OCI-LY3 (cell line): Measurements from ENCODE around the gene SPDYE1.
"Not testable (repeated sequence)": the region's sequence is repeated elsewhere in the genome, so short reads cannot be mapped to it uniquely, and the experiment has no call there.

Source experiments
- H2AFZ ChIP-seq: fragments of 200-600, 300-600 bp; shearing (Covaris generic); 2 replicates; pipeline ENCODE4 v1.6.0; 2014; ENCODE audit warnings: antibody characterized with exemption, low read depth, low read length
- H3K27ac ChIP-seq: fragments of 200-600, 300-600 bp; sonication (generic); 2 replicates; pipeline ENCODE4 v1.5.1; 2014; ENCODE audit warnings: mild to moderate bottlenecking, low read length, moderate library complexity, mixed read lengths
- H3K27me3 ChIP-seq: fragments of 200-600, 300-600 bp; sonication (generic); 2 replicates; pipeline ENCODE4 v1.6.1; 2014; ENCODE audit warnings: low read depth, low read length, mixed read lengths
- H3K36me3 ChIP-seq: fragments of 200-600, 300-600 bp; sonication (generic); replicated peaks from 2 replicates; pipeline ENCODE3; 2014; ENCODE audit warnings: low read depth, low read length, mixed read lengths
- H3K4me1 ChIP-seq: fragments of 300-600, 200-600 bp; sonication (generic); 2 replicates; pipeline ENCODE4 v1.6.1; 2014; ENCODE audit warnings: low read length, mixed read lengths
- H3K4me2 ChIP-seq: fragments of 200-600, 300-600 bp; sonication (generic); 2 replicates; pipeline ENCODE4 v1.6.1; 2014; ENCODE audit warnings: low read length, mixed read lengths
- H3K4me3 ChIP-seq: fragments of 300-600, 200-600 bp; sonication (generic); 2 replicates; pipeline ENCODE4 v1.5.1; 2014; ENCODE audit warnings: antibody characterized with exemption, mild to moderate bottlenecking, low read length, moderate library complexity
- H3K79me2 ChIP-seq: fragments of 300-600, 200-600 bp; shearing (Covaris generic); 2 replicates; pipeline ENCODE4 v1.6.1; 2014; ENCODE audit warnings: mild to moderate bottlenecking, low read length, mixed read lengths
- H3K9ac ChIP-seq: fragments of 300-600, 200-600 bp; shearing (Covaris generic); 2 replicates; pipeline ENCODE4 v1.6.0; 2014; ENCODE audit warnings: mild to moderate bottlenecking, low read length, moderate library complexity
- H3K9me3 ChIP-seq: fragments of 200-600, 300-600 bp; shearing (Covaris generic); 2 replicates; pipeline ENCODE4 v1.6.1; 2014; ENCODE audit warnings: low read length, mixed read lengths; ENCODE audit not compliant: insufficient read depth
- H4K20me1 ChIP-seq: fragments of 200-600, 300-600 bp; sonication (generic); 2 replicates; pipeline ENCODE4 v1.6.1; 2016; ENCODE audit warnings: low read length, mixed read lengths; ENCODE audit not compliant: insufficient read depth

SPDYE1 gene

GRCh38 chr7:44033971-44034844 is 36.5 kb downstream of the SPDYE1 start:
- not testable (repeated sequence) for H3K4me3 ChIP-seq, H3K9me3 ChIP-seq, H3K27ac ChIP-seq, H3K9ac ChIP-seq, H4K20me1 ChIP-seq, H3K4me2 ChIP-seq, H3K36me3 ChIP-seq, H2AFZ ChIP-seq, H3K27me3 ChIP-seq, H3K4me1 ChIP-seq, H3K79me2 ChIP-seq

GRCh38 chr7:44036364-44036763 is 38.7 kb downstream of the SPDYE1 start:
- H3K79me2 ChIP-seq, H3K4me3 ChIP-seq, H3K27ac ChIP-seq, H3K4me1 ChIP-seq, H3K9me3 ChIP-seq, H2AFZ ChIP-seq, H3K9ac ChIP-seq, H3K4me2 ChIP-seq, H3K36me3 ChIP-seq, H3K27me3 ChIP-seq, H4K20me1 ChIP-seq: not testable (repeated sequence)

GRCh38 chr7:44037951-44038350 is 40.3 kb downstream of the SPDYE1 start:
- not testable (repeated sequence) for H3K9ac ChIP-seq, H3K9me3 ChIP-seq, H3K4me2 ChIP-seq, H2AFZ ChIP-seq, H3K79me2 ChIP-seq, H4K20me1 ChIP-seq, H3K4me1 ChIP-seq, H3K36me3 ChIP-seq, H3K27ac ChIP-seq, H3K27me3 ChIP-seq, H3K4me3 ChIP-seq

- H2AFZ ChIP-seq, H3K27me3 ChIP-seq, H3K79me2 ChIP-seq, H3K4me1 ChIP-seq, H3K4me2 ChIP-seq, H3K36me3 ChIP-seq, H3K9me3 ChIP-seq, H3K27ac ChIP-seq, H3K4me3 ChIP-seq, H4K20me1 ChIP-seq, H3K9ac ChIP-seq: not testable (repeated sequence)
Observed at GRCh38 chr7:44038553-44038952, 40.9 kb downstream of the SPDYE1 start.

- 0 out of 2 replicates have a peak overlapping the region, but pooled peaks have one; percentile 17 for H3K4me2 ChIP-seq
- not testable (repeated sequence) for H3K4me1 ChIP-seq, H2AFZ ChIP-seq, H4K20me1 ChIP-seq, H3K27me3 ChIP-seq, H3K4me3 ChIP-seq, H3K79me2 ChIP-seq, H3K36me3 ChIP-seq, H3K27ac ChIP-seq, H3K9ac ChIP-seq, H3K9me3 ChIP-seq
Observed at GRCh38 chr7:44038961-44039558, 41.4 kb downstream of the SPDYE1 start.

GRCh38 chr7:44039800-44040492 is 42.2 kb downstream of the SPDYE1 start:
- Histone ChIP-seq H3K4me2 (peak overlapping the region; percentile 67), H2AFZ (peak overlapping the region; percentile 39; the same call in 1 of the 2 replicates), H3K4me3 (peak overlapping the region; percentile 75)
- H3K9ac ChIP-seq, H3K9me3 ChIP-seq, H3K36me3 ChIP-seq, H3K27ac ChIP-seq, H4K20me1 ChIP-seq, H3K4me1 ChIP-seq, H3K79me2 ChIP-seq, H3K27me3 ChIP-seq: not testable (repeated sequence)

- H3K36me3 ChIP-seq, H3K9me3 ChIP-seq, H4K20me1 ChIP-seq, H3K4me1 ChIP-seq, H3K27ac ChIP-seq, H3K27me3 ChIP-seq, H3K79me2 ChIP-seq: not testable (repeated sequence)
- Histone ChIP-seq H3K4me2 (peak overlapping the region; percentile 67), H2AFZ (peak overlapping the region; percentile 39; the same call in 1 of the 2 replicates), H3K4me3 (peak overlapping the region; percentile 75), H3K9ac (peak overlapping the region; percentile 53; the same call in 1 of the 2 replicates)
Observed at GRCh38 chr7:44040493-44040891, 42.8 kb downstream of the SPDYE1 start.
